Coronary artery (tissue), 2 donors: Measurements from ENCODE around the gene IRF3.

Experiments
- DNase-seq: peaks from one replicate; pipeline ENCODE4 v3.0.0-alpha.2; 2017; ENCODE audit warnings: low spot score
- H3K27ac ChIP-seq, 2 donors: fragments of 200-600 bp; sonication (generic); one replicate each; pipeline ENCODE4 v1.5.1; 2016 to 2019
- H3K4me3 ChIP-seq: fragments of 200-600 bp; sonication (generic); 2 replicates; pipeline ENCODE4 v1.5.1; 2016; ENCODE audit warnings: mild to moderate bottlenecking, moderate library complexity
- CTCF ChIP-seq: fragments of 200-600 bp; sonication (generic); IDR thresholded peaks from one replicate; pipeline ENCODE4 v1.5.1; 2019; ENCODE audit warnings: antibody characterized with exemption

IRF3 gene

GRCh38 chr19:49676784-49677230 is 11.2 kb upstream of the IRF3 start:
- peak; percentile 100 for DNase-seq
- Histone ChIP-seq H3K4me3 (peak overlapping the region; percentile 97), H3K27ac (peak overlapping the region; percentile 86 to 97)
- no peak for TF ChIP-seq CTCF

- DNase-seq = no peak
- Histone ChIP-seq H3K27ac (peak overlapping the region; percentile 85 to 92), H3K4me3 (peak overlapping the region; percentile 63)
- no peak for TF ChIP-seq CTCF
These were observed 10.6 kb upstream of the IRF3 start for GRCh38 chr19:49676136-49676783.

- H3K27ac ChIP-seq = peak overlapping the region in 1 of 2 donors; percentile 74
- H3K4me3 ChIP-seq = peak overlapping the region; percentile 47
- no peak for DNase-seq
- TF ChIP-seq CTCF = peak; percentile 82
These were observed 6.7 kb upstream of the IRF3 start for GRCh38 chr19:49672131-49672919.

- TF ChIP-seq CTCF = no peak
- Histone ChIP-seq H3K4me3 (no peak overlapping the region), H3K27ac (no peak overlapping the region)
- DNase-seq = no peak
These were observed 3.9 kb upstream of the IRF3 start for GRCh38 chr19:49669516-49669915.

GRCh38 chr19:49667473-49667872 is 1.8 kb upstream of the IRF3 start:
- Histone ChIP-seq H3K4me3 (no peak overlapping the region), H3K27ac (no peak overlapping the region)
- no peak for DNase-seq
- no peak for TF ChIP-seq CTCF

GRCh38 chr19:49666120-49666444 is 425 bp upstream of the IRF3 start:
- DNase-seq = no peak
- Histone ChIP-seq H3K27ac (peak overlapping the region; percentile 75 to 98), H3K4me3 (peak overlapping the region; percentile 95)
- no peak for TF ChIP-seq CTCF

- DNase-seq = no peak
- Histone ChIP-seq H3K4me3 (peak overlapping the region; percentile 95), H3K27ac (peak overlapping the region; percentile 75 to 98)
- no peak for TF ChIP-seq CTCF
These were observed 664 bp downstream of the IRF3 start for GRCh38 chr19:49665036-49665350.
